Small intestine (tissue), 16 donors: ENCODE measurements around the gene ATP23. TPM values are rescaled to one million over a fixed set of nuclear protein-coding genes. Genes with fewer than 3 reads are reported as not detected.

ENCODE experiments used
- DNase-seq, 2 donors: peaks; one replicate each; pipeline versions ENCODE4 v3.0.0 to v3.0.0-alpha.2; 2013
- FAIRE-seq: peaks from 2 replicates; lab custom pipeline; 2012; peaks lifted over from hg19 to GRCh38; lab: Jason Lieb, UNC
- H3K27ac ChIP-seq, 3 donors: one replicate each; pipeline ENCODE4 v1.5.1; 2013; ENCODE audit warnings: low read length in 2 of 3, mild to moderate bottlenecking in 2 of 3, control low read depth in 1 of 3, inconsistent platforms in 1 of 3, low read depth in 1 of 3, moderate library complexity in 1 of 3
- H3K27me3 ChIP-seq, 3 donors: one replicate each; pipeline ENCODE4 v1.6.1; 2013; ENCODE audit warnings: low read length in 3 of 3, inconsistent platforms in 1 of 3; ENCODE audit not compliant: control insufficient read depth in 3 of 3, insufficient read depth in 3 of 3
- H3K36me3 ChIP-seq, 3 donors: one replicate each; pipeline ENCODE4 v1.6.1; 2013; ENCODE audit warnings: low read length in 3 of 3, inconsistent platforms in 1 of 3, low read depth in 1 of 3, mild to moderate bottlenecking in 1 of 3, moderate library complexity in 1 of 3; ENCODE audit not compliant: control insufficient read depth in 3 of 3, insufficient read depth in 2 of 3
- H3K4me1 ChIP-seq, 3 donors: one replicate each; pipeline ENCODE4 v1.6.1; 2013; ENCODE audit warnings: low read length in 2 of 3, inconsistent platforms in 1 of 3, low read depth in 1 of 3, mild to moderate bottlenecking in 1 of 3, moderate library complexity in 1 of 3; ENCODE audit not compliant: control insufficient read depth in 3 of 3, insufficient read depth in 2 of 3
- H3K4me3 ChIP-seq, 3 donors: one replicate each; pipeline ENCODE4 v1.5.1; 2013; ENCODE audit warnings: low read length in 3 of 3, control low read depth in 1 of 3, inconsistent platforms in 1 of 3, low read depth in 1 of 3, mild to moderate bottlenecking in 1 of 3, moderate library complexity in 1 of 3
- H3K9me3 ChIP-seq, 2 donors: one replicate each; pipeline ENCODE4 v1.6.1; 2013; ENCODE audit warnings: low read depth in 1 of 2, low read length in 1 of 2; ENCODE audit not compliant: control insufficient read depth in 2 of 2, insufficient read depth in 1 of 2
- WGBS, 3 donors: extraction: QIAGEN DNeasy Blood & Tissue Kit; methylation state at CpG; one replicate each; pipeline ENCODE4 v1.1.7; 2013; 5-methylcytosine and 5-hydroxymethylcytosine counted together
- long read RNA-seq, 10 donors: transcript quantifications; one replicate each; lab custom pipeline, GENCODE V29; 2026
- polyA plus RNA-seq, 4 donors: library from polyadenylated mRNA; stranded (reverse) in 3 of 4; unstranded in 1 of 4; fragments of 200-250 nt in 3 of 4; fragments of 120-200 nt in 1 of 4; gene quantifications; one replicate each; pipeline versions ENCODE4 v1.2.1 to v1.2.3, GENCODE V29; 2013
- donor health status: healthy with polysubstance abuse.
- donor health status: control.
- donor health status: control.
- donor health status: Bipolar disorder and iron deficiency.
- donor health status: healthy.

ATP23 gene
- 10 to 100 TPM in 2 of 4 donors, 1 to 10 TPM in 2; 5.4 to 15.4 (median 9.8) TPM for polyA plus RNA-seq
- long read RNA-seq, donor 1, transcript ATP23-201 (6 exons, 1,245 nt), result major isoform, 9 of 9 reads
- long read RNA-seq, donor 1, partial matches to known transcripts, result 0 of 9 reads
- long read RNA-seq, donor 1, other reads (novel, unspliced or antisense), result 0 of 9 reads
- long read RNA-seq, donor 2, partial matches to known transcripts, result 0 of 1 reads
- long read RNA-seq, donor 2, other reads (novel, unspliced or antisense), result 0 of 1 reads
- long read RNA-seq, donor 3, transcript ATP23-201 (6 exons, 1,245 nt), result major isoform, 5 of 5 reads
- long read RNA-seq, donor 3, partial matches to known transcripts, result 0 of 5 reads
- long read RNA-seq, donor 3, other reads (novel, unspliced or antisense), result 0 of 5 reads
- long read RNA-seq, donor 4, result 0 reads
- long read RNA-seq, donor 5, partial matches to known transcripts, result 0 of 1 reads
- long read RNA-seq, donor 5, other reads (novel, unspliced or antisense), result 0 of 1 reads
- long read RNA-seq, donor 6, partial matches to known transcripts, result 0 of 3 reads
- long read RNA-seq, donor 6, other reads (novel, unspliced or antisense), result 0 of 3 reads
- long read RNA-seq, donor 7, result 0 reads
- long read RNA-seq, donor 8, result 0 reads
- long read RNA-seq, donor 9, result 0 reads
- long read RNA-seq, donor 10, partial matches to known transcripts, result 0 of 17 reads
- long read RNA-seq, donor 10, other reads (novel, unspliced or antisense), result 13 of 17 reads

- 1% methylated on average over 38 to 55 of the region's 55 CpGs for WGBS, 3 donors
- DNase-seq (peak; percentile 92 to 95), FAIRE-seq (no peak)
- Histone ChIP-seq H3K4me1 (peaks cover 0 to 6% (median 3%) of the 10 kb centered on the region in 3 donors), H3K27me3 (no peaks in the 10 kb centered on the region), H3K27ac (peak within 1 kb of the TSS; percentile 92 to 99 (median 95)), H3K36me3 (no peaks in the 10 kb centered on the region), H3K9me3 (no peaks in the 10 kb centered on the region), H3K4me3 (peak within 1 kb of the TSS; percentile 56 to 70 (median 64))
Observed at GRCh38 chr12:57941165-57941894, at the start of gene ATP23. Gene ATP23 (plus strand): TSS chr12:57941567. CDS start chr12:57941702, 135 bp downstream.

GRCh38 chr12:57892232-57892972 lies 49.0 kb upstream of the ATP23 start:
- Histone ChIP-seq H3K4me3 (no peak overlapping the region), H3K27me3 (no peaks in the 10 kb centered on the region), H3K27ac (peak overlapping the region in 2 of 3 donors; percentile 88 to 89), H3K4me1 (peaks cover 0 to 87% (median 21%) of the 10 kb centered on the region in 3 donors), H3K36me3 (no peaks in the 10 kb centered on the region), H3K9me3 (no peaks in the 10 kb centered on the region)
- FAIRE-seq (no peak), DNase-seq (peak in 1 of 2 donors; percentile 58)
- WGBS, 3 donors, result 31 to 58% (median 31%) methylated on average over 9 of the region's 9 CpGs

GRCh38 chr12:57893431-57894353 lies 47.7 kb upstream of the ATP23 start:
- DNase-seq (peak; percentile 62 to 95), FAIRE-seq (no peak)
- Histone ChIP-seq H3K36me3 (no peaks in the 10 kb centered on the region), H3K27me3 (no peaks in the 10 kb centered on the region), H3K4me3 (peak overlapping the region in 1 of 3 donors; percentile 10), H3K9me3 (no peaks in the 10 kb centered on the region), H3K27ac (peak overlapping the region in 2 of 3 donors; percentile 88 to 89), H3K4me1 (peaks cover 0 to 83% (median 23%) of the 10 kb centered on the region in 3 donors)
- WGBS, 3 donors, result 33 to 42% (median 34%) methylated on average over 13 of the region's 13 CpGs

GRCh38 chr12:57894399-57895292 lies 46.7 kb upstream of the ATP23 start:
- FAIRE-seq (no peak), DNase-seq (no peak)
- Histone ChIP-seq H3K4me3 (peak overlapping the region in 1 of 3 donors; percentile 8), H3K4me1 (peaks cover 0 to 77% (median 24%) of the 10 kb centered on the region in 3 donors), H3K36me3 (no peaks in the 10 kb centered on the region), H3K27ac (peak overlapping the region in 2 of 3 donors; percentile 88 to 89), H3K9me3 (no peaks in the 10 kb centered on the region), H3K27me3 (no peaks in the 10 kb centered on the region)
- WGBS, 3 donors, result 57 to 73% (median 65%) methylated on average over 6 of the region's 6 CpGs

GRCh38 chr12:57895389-57896114 lies 45.8 kb upstream of the ATP23 start:
- DNase-seq (no peak), FAIRE-seq (no peak)
- Histone ChIP-seq H3K4me1 (peaks cover 0 to 68% (median 15%) of the 10 kb centered on the region in 3 donors), H3K4me3 (no peak overlapping the region), H3K36me3 (no peaks in the 10 kb centered on the region), H3K27ac (peak overlapping the region in 2 of 3 donors; percentile 88 to 89), H3K9me3 (no peaks in the 10 kb centered on the region), H3K27me3 (no peaks in the 10 kb centered on the region)
- WGBS, 3 donors, result 63 to 83% (median 78%) methylated on average over 5 of the region's 5 CpGs

DNA sequence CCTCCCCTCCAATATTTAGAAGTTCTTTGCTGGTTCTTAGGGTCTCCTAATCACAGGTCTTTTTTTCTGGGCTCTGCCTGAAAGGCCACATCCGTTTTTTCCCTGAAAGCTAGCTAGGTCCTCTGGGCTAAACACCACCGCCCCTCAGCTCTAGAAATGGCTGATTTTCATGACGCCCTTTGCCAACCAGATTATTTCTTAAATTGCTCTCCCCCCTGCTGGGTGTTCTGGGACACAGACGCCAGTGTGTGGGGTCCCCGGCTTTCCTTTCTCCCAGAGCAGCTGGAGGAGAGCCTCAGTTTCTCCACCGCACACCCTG lies 45.3 kb upstream of the ATP23 start:
- peaks cover 0 to 64% (median 15%) of the 10 kb centered on the region in 3 donors for H3K4me1 ChIP-seq
- peak overlapping the region; percentile 36 to 64 (median 53) for H3K4me3 ChIP-seq
- WGBS, 3 donors, result 18 to 27% (median 23%) methylated on average over 6 of the region's 6 CpGs
- H3K9me3 ChIP-seq, result no peaks in the 10 kb centered on the region
- no peaks in the 10 kb centered on the region for H3K27me3 ChIP-seq
- peak overlapping the region; percentile 1 to 89 (median 88) for H3K27ac ChIP-seq
- FAIRE-seq (no peak), DNase-seq (no peak)
- no peaks in the 10 kb centered on the region for H3K36me3 ChIP-seq
